ENCODE results near the gene NAGS. TPM values are rescaled to one million over a fixed set of nuclear protein-coding genes. Genes with fewer than 3 reads are reported as not detected.

Gene NAGS
- total RNA-seq, 1 experiment from 2014 or later = 1.6 TPM

DNA sequence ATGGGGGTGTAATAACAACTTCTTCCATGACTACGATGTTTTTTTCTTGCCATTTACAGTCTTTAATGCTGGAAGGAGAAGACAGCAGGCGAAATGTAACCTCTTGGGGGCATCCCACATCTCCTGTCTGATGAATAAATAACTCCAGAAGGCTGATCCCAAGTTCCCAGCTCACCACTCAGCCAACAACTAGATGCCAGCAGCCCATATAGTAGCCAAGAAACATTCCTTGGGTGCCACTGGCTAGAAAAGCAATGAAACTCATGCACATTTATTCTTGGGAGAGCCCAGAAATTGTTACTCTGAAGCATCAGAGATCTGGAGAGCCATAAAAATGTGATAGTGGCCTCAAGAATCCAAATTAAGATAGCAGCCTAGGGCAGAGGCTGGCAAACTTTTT, 33.0 kb downstream of the NAGS start:
- Mint-ChIP-seq H3K4me3 (ENCODE audit: unreplicated experiment) (no peak overlapping the region), H3K27ac (ENCODE audit: low read depth, unreplicated experiment) (no peak overlapping the region), H3K4me1 (ENCODE audit: insufficient read depth, unreplicated experiment) (peaks cover 16% of the 10 kb centered on the region), H3K9me3 (ENCODE audit: unreplicated experiment) (no peaks in the 10 kb centered on the region), H3K36me3 (ENCODE audit: insufficient read depth, unreplicated experiment) (peaks cover 68% of the 10 kb centered on the region), H3K27me3 (ENCODE audit: insufficient read depth, unreplicated experiment) (no peaks in the 10 kb centered on the region)
- BruUV-seq (replicated peaks) = no TSS peak
- no peak for DNase-seq (ENCODE audit: unreplicated experiment)
- intact Hi-C loops (cut with micrococcal nuclease) = no loop called here
- TF ChIP-seq, protein P1, sequence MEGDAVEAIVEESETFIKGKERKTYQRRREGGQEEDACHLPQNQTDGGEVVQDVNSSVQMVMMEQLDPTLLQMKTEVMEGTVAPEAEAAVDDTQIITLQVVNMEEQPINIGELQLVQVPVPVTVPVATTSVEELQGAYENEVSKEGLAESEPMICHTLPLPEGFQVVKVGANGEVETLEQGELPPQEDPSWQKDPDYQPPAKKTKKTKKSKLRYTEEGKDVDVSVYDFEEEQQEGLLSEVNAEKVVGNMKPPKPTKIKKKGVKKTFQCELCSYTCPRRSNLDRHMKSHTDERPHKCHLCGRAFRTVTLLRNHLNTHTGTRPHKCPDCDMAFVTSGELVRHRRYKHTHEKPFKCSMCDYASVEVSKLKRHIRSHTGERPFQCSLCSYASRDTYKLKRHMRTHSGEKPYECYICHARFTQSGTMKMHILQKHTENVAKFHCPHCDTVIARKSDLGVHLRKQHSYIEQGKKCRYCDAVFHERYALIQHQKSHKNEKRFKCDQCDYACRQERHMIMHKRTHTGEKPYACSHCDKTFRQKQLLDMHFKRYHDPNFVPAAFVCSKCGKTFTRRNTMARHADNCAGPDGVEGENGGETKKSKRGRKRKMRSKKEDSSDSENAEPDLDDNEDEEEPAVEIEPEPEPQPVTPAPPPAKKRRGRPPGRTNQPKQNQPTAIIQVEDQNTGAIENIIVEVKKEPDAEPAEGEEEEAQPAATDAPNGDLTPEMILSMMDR (IDR thresholded peaks at IDR 0.05; ENCODE audit: unreplicated experiment) = no peak
- CTCF ChIA-PET = interaction anchor here (0.7 kb wide), 1 partner anchor 122 kb away, joined by 3 read pairs; no protein-coding TSS in a partner anchor
- POLR2A ChIA-PET = no interaction called here

GRCh38 chr17:44038604-44039011, 34.2 kb downstream of the NAGS start:
- Mint-ChIP-seq H3K4me3 (ENCODE audit: unreplicated experiment) (no peak overlapping the region), H3K27me3 (ENCODE audit: insufficient read depth, unreplicated experiment) (no peaks in the 10 kb centered on the region), H3K36me3 (ENCODE audit: insufficient read depth, unreplicated experiment) (peaks cover 68% of the 10 kb centered on the region), H3K9me3 (ENCODE audit: unreplicated experiment) (no peaks in the 10 kb centered on the region), H3K27ac (ENCODE audit: low read depth, unreplicated experiment) (peak overlapping the region; percentile 61), H3K4me1 (ENCODE audit: insufficient read depth, unreplicated experiment) (peaks cover 16% of the 10 kb centered on the region)
- TF ChIP-seq, protein P1 (IDR thresholded peaks at IDR 0.05; ENCODE audit: unreplicated experiment) = no peak
- POLR2A ChIA-PET = interaction anchor here (0.6 to 1.2 kb wide), 5 partner anchors 27 to 130 kb away, joined by 3 to 4 read pairs (median 3); no protein-coding TSS in a partner anchor
- no TSS peak for BruUV-seq (replicated peaks)
- DNase-seq (ENCODE audit: unreplicated experiment) = no peak
- CTCF ChIA-PET = interaction anchor here (0.8 to 1.8 kb wide), 2 partner anchors 77 to 95 kb away, joined by 4 to 5 read pairs; no protein-coding TSS in a partner anchor
- intact Hi-C loops (cut with micrococcal nuclease) = no loop called here

DNA sequence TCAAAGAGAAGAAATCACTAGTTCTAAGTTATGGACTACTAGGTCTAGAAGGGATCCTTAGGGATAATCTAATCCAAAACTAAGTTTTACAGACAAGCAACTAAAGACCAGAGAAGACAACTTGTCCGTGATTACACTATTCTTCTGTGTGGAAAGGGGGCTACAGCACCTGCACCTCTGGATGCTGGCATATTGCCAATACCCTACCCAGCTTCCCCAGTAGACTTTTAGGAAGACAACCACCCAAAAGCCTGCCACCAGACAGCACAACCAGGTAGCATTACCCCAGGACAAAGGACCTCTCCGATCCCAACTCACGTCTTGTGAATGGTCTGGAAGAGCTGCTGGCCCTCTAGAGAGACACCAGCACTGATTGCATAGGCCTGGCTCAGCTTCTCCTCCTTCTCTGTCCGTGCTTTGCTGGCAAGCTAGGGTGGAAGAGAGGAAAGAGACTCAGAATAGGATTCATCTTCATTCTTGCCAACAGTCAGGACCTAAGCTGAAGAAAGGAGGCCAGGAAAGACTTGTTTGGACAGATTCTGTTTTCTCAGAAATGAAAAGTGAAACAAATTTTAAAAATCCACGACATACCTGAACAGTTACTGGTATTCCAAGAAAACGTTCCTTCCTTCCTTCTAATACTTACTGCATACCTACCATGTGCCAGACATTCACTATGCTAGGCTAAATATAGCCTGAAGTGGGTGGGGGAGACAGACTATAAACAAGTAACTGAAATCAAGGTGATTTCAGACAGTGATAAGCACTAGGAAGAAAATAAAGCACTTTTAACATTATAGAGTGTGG, 35.6 kb downstream of the NAGS start:
- H3K27ac Mint-ChIP-seq (ENCODE audit: low read depth, unreplicated experiment) = peak overlapping the region; percentile 75
- H3K4me3 Mint-ChIP-seq (ENCODE audit: unreplicated experiment) = no peak overlapping the region
- TF ChIP-seq, protein P1 (IDR thresholded peaks at IDR 0.05; ENCODE audit: unreplicated experiment) = no peak
- no TSS peak for BruUV-seq (replicated peaks)
- H3K27me3 Mint-ChIP-seq (ENCODE audit: insufficient read depth, unreplicated experiment) = no peaks in the 10 kb centered on the region
- peaks cover 59% of the 10 kb centered on the region for H3K36me3 Mint-ChIP-seq (ENCODE audit: insufficient read depth, unreplicated experiment)
- no peaks in the 10 kb centered on the region for H3K9me3 Mint-ChIP-seq (ENCODE audit: unreplicated experiment)
- DNase-seq (ENCODE audit: unreplicated experiment) = no peak
- CTCF ChIA-PET = interaction anchor here (0.6 to 5.3 kb wide), 9 partner anchors 11 to 162 kb away, joined by 3 to 41 read pairs (median 3); no protein-coding TSS in a partner anchor
- POLR2A ChIA-PET = interaction anchor here (0.6 to 1.9 kb wide), 3 partner anchors 17 to 128 kb away, joined by 3 to 7 read pairs (median 4); no protein-coding TSS in a partner anchor
- H3K4me1 Mint-ChIP-seq (ENCODE audit: insufficient read depth, unreplicated experiment) = peaks cover 24% of the 10 kb centered on the region
- intact Hi-C loops (cut with micrococcal nuclease) = loop anchor here (2.0 kb wide), 2 partner anchors 33 to 161 kb away; no protein-coding TSS in a partner anchor

- Mint-ChIP-seq H3K27me3 (ENCODE audit: insufficient read depth, unreplicated experiment) (no peaks in the 10 kb centered on the region), H3K9me3 (ENCODE audit: unreplicated experiment) (no peaks in the 10 kb centered on the region), H3K27ac (ENCODE audit: low read depth, unreplicated experiment) (peak overlapping the region; percentile 42), H3K4me3 (ENCODE audit: unreplicated experiment) (no peak overlapping the region), H3K4me1 (ENCODE audit: insufficient read depth, unreplicated experiment) (peaks cover 24% of the 10 kb centered on the region), H3K36me3 (ENCODE audit: insufficient read depth, unreplicated experiment) (peaks cover 46% of the 10 kb centered on the region)
- BruUV-seq (replicated peaks) = no TSS peak
- DNase-seq (ENCODE audit: unreplicated experiment) = peak; percentile 30
- intact Hi-C loops (cut with micrococcal nuclease) = no loop called here
- ChIA-PET POLR2A (interaction anchor here (0.6 to 3.5 kb wide), 5 partner anchors 23 to 95 kb away, joined by 3 to 23 read pairs (median 5); partner anchors contain the start of genes HDAC5 and LSM12), CTCF (interaction anchor here (0.6 to 5.3 kb wide), 8 partner anchors 17 to 249 kb away, joined by 3 to 41 read pairs (median 8); partner anchors contain the start of gene HDAC5)
- TF ChIP-seq, protein P1 (IDR thresholded peaks at IDR 0.05; ENCODE audit: unreplicated experiment) = no peak
These were observed 38.9 kb downstream of the NAGS start for GRCh38 chr17:44043272-44043696.
